GM19351 (cell line): Measurements from ENCODE around the gene GOT2.
"Not testable (repeated sequence)": the region's sequence is repeated elsewhere in the genome, so short reads cannot be mapped to it uniquely, and the experiment has no call there.

ENCODE experiments used
- ATAC-seq: cut with Tn5 transposase; IDR thresholded peaks from one replicate; pipeline ENCODE4 v1.9.1; 2021; ENCODE audit warnings: mild to moderate bottlenecking, moderate library complexity; ENCODE audit not compliant: unreplicated experiment

Gene GOT2

DNA sequence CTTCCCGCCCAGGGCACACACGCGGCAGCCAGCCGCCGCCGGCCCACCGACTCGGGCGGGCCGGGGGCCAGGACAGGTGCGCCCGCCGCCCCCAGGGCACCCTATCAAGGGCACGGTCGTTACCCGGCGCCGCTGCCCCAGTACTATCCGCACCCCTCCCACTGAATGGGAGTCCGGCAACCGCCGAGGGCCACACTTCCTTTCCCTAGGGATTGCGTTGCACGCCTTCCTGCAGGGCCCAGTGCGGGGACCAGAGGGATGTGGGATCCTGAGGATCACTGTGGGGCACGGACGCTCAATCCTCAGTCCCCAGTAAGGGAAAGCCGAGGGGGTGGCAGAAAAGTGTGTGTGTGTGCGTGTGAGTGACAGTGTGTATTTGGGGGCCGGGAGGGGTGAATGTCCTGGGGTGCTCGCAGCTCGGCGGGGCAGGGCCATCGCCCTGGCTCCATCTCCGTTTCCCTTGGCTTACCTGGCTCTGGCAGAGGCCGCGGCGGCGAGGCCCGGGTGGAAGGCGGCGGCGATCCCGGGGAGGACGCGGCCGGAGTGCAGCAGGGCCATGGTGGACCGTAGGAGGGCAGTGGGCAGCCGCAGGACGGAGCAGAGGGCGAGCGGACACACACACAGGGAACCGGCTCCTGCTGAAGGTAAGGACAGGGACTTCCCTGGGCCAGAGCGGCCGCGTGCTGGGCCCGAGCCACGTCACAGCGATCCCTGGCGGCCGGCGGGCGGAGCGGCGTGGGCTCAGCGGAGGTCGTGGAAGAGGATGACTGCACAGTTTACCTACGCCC is at the start of gene GOT2:
Gene GOT2, minus strand, starts transcription at position 646 of the 788 bp plus-strand sequence. Its CDS starts 88 bp downstream, at position 558.
- peak; percentile 89 for ATAC-seq

- ATAC-seq: not testable (repeated sequence)
Observed at GRCh38 chr16:58779291-58779690, 45.2 kb upstream of the GOT2 start.

- no peak for ATAC-seq
Observed at GRCh38 chr16:58773870-58774269, 39.8 kb upstream of the GOT2 start.

- no peak for ATAC-seq
Observed at GRCh38 chr16:58768145-58768544, 34.0 kb upstream of the GOT2 start.

DNA sequence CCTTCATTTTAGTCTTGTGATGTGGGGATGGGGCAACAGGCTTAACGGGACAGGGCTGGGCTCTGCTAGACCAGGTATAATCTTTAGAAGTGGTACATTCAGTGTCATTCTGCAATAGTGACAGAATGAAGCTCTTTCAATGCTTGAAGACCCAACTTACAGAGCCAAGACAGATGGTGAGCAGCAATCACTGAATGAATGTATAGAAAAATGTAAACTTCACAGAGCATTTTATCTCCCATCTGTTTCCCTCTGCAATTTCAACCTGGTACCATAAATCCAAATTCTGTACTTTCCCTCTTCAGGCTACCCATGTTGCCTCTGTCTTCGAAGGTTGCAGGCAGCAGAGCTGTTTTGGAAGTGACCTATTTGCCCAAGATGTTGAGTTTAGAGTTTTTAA is 33.5 kb upstream of the GOT2 start:
- no peak for ATAC-seq

GRCh38 chr16:58756650-58757332 is 22.7 kb upstream of the GOT2 start:
- no peak for ATAC-seq

DNA sequence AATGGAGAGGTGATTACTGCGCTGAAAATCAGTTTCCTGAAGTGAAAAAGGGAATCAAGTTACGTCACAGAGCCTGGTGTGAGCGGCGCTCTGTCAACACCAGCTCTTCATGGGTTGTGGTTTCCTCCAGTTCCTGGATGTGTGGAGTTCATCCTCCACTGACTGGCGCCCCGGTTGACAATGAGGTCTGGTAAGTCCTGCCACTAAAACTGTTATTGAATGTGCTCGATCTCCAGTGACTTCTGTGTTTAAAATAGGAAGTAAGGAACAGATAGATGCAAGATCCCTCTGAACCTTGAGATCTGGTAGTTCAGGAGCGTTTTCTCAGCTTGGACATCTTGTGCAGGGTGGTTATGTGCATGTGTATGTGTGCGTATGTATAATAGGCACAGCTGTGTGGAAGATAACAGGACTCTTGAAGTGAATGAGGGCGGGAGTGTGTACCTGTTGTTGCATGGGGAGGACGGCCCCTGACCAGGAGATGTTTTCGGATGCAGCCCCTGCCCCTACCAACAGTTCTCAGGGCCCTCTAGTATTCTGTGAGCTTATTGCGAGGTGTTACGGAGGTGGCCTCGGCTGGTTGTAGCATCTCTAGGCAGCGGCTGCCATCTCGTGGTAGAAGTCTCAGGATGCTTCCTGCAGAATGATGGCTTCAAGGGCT is 22.0 kb upstream of the GOT2 start:
- ATAC-seq: peak; percentile 100

DNA sequence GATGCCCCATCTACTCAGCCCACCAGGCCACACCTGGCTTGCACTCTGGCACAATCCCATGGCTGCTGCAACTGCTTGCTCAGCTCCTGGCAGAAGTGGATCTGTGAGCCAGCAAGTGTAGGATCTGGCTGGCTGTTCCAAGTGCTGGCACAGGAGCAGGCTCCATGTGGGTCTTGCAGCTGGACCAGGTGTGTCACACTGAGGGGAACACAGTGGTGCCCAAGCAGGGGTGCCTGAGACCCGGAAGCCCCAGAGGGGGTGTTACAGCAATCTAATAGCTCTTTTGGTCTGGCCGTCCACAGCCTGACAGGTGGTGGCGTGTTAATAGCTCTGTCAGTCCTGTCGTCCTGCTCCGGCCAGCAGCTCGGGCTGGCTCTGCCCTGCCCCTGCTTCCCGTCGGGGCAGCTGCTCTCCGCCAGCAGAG is 19.6 kb upstream of the GOT2 start:
- ATAC-seq: no peak

- ATAC-seq: no peak
Observed at GRCh38 chr16:58744497-58744896, 10.4 kb upstream of the GOT2 start.

GRCh38 chr16:58741976-58742375 is 7.9 kb upstream of the GOT2 start:
- ATAC-seq: no peak

GRCh38 chr16:58741166-58741565 is 7.0 kb upstream of the GOT2 start:
- ATAC-seq: no peak

DNA sequence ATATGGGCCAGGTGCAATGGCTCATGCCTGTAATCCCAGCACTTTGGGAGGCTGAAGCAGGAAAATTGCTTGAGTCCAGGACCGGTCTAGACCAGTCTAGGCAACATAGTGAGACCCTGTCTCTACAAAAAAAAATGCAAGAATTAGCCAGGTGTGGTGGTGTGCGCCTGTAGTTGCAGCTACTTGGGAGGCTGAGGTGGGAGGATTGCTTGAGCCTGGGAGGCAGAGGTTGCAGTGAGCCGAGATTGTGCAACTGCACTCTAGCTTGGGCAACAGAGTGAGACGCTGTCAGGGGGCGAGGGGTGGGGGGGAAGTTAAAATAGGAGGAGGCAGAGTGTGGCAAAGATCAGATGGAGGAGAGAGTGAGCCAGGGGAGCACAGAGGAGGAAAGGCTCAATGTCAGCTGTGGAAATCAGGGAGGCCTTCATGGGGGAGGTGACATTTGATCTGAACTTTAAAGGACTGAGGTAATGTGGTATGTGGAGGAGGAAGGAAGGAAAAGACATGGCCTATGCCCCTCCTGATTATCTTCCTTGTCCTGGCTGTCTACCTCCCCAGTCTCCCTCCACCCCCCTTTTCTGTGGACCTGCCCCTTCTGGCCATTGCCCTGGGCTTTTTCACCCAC is 4.7 kb upstream of the GOT2 start:
- ATAC-seq: no peak

DNA sequence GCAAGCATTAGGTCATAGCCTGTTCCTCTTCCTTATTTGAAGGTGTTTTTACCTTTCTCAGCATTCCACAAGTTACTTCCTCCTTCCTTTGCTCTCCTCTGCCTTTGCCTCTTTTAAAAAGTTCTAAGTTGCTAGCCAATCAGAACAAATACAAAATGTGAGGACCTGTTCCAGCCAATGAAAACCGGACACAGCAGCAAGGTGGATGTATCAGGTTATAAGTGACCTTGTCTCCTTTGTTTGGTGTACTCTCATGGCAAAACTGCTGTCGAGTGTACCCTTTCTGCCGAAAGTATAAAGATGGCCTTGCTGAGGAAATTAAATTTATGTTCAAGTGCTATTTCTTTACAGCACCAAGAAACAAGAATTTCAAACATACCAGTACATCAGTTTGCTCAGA is 2.2 kb upstream of the GOT2 start:
- not testable (repeated sequence) for ATAC-seq

- ATAC-seq: no peak
Observed at GRCh38 chr16:58734459-58734787, 307 bp upstream of the GOT2 start.

GRCh38 chr16:58733248-58733670 is 857 bp downstream of the GOT2 start:
- ATAC-seq: no peak

- ATAC-seq: peak; percentile 39
Observed at GRCh38 chr16:58732545-58733247, 1.4 kb downstream of the GOT2 start.

DNA sequence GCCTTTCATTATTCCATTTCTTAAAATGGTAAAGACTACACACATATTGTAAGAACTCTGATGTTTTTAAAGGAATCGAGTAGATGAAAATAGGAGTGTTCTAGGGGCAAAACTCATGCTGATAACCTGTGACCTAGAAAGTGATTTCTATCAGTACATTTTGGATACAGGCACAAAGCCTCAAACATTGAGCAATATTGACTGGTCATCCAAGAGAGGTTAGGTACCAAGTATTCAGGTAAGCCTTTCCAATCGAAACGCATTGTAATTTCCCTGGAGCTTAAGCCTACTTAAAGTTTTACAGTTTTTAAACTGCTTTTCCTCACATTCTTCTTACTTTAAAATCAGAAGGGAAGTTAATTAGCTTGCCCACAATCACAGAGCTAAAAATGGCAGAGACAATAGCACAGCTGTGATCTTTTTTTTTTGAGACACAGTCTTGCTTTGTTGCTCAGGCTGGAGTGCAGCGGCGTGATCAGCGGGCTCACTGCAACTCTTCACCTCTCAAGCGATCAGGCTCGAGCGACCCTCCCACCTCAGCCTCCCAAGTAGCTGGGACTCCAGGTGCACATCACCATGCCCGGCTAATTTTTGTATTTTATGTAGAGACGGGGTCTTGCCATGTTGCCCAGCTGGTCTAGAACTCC is 3.3 kb downstream of the GOT2 start:
- no peak for ATAC-seq

- ATAC-seq: no peak
Observed at GRCh38 chr16:58727796-58728568, 6.1 kb downstream of the GOT2 start.

- ATAC-seq: no peak
Observed at GRCh38 chr16:58727028-58727781, 6.9 kb downstream of the GOT2 start.
